ENCODE results near the gene PRND. TPM values are rescaled to one million over a fixed set of nuclear protein-coding genes. Genes with fewer than 3 reads are reported as not detected.
"Not testable (repeated sequence)": the region's sequence is repeated elsewhere in the genome, so short reads cannot be mapped to it uniquely, and the experiment has no call there.

PRND gene
- total and polyA plus RNA-seq, 2 donors, result 0.04 to 30.6 TPM

DNA sequence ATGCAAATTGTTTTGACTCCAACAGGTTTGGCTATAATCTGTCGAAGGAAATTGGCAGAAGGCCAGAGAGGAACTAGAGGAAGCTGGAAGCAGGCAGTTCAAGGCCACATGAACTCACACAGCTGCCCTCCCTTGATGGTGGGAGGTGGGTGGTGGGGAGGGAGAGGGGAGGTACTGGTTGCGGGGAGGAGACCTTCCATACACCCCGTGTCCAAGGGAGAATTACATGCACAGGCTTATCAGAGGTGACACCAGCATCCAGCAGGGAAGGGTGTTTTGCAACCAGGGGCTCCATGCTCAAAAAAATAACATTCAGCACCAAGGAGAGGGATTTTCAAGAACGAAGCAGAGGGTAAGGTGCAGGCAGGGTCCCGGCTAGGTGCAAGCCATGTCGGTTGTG, 9.1 kb downstream of the PRND start:
- no peak overlapping the region for H3K27ac ChIP-seq (ENCODE audit: low read depth)
- no peaks in the 10 kb centered on the region for H3K4me1 ChIP-seq (ENCODE audit: insufficient read depth)
- H3K36me3 ChIP-seq (ENCODE audit: insufficient read depth), result no peaks in the 10 kb centered on the region
- no peak overlapping the region for H3K4me3 ChIP-seq (ENCODE audit: low read depth, low read length)
- 16% methylated on average over 6 of the region's 6 CpGs for WGBS
- DNase-seq (ENCODE audit: extremely low spot score), result no peak

- 61% methylated on average over 3 of the region's 3 CpGs for WGBS
- Histone ChIP-seq H3K27ac (ENCODE audit: low read depth) (no peak overlapping the region), H3K4me1 (ENCODE audit: insufficient read depth) (no peaks in the 10 kb centered on the region), H3K36me3 (ENCODE audit: insufficient read depth) (no peaks in the 10 kb centered on the region), H3K4me3 (ENCODE audit: low read depth, low read length) (no peak overlapping the region)
- DNase-seq (ENCODE audit: extremely low spot score), result no peak
These were observed 15.2 kb downstream of the PRND start for GRCh38 chr20:4736875-4737274.

GRCh38 chr20:4737857-4738627, 16.3 kb downstream of the PRND start:
- H3K36me3 ChIP-seq (ENCODE audit: insufficient read depth), result no peaks in the 10 kb centered on the region
- no peak overlapping the region for H3K27ac ChIP-seq (ENCODE audit: low read depth)
- DNase-seq (ENCODE audit: extremely low spot score), result no peak
- 92% methylated on average over 8 of the region's 8 CpGs for WGBS
- H3K4me3 ChIP-seq (ENCODE audit: low read depth, low read length), result no peak overlapping the region
- H3K4me1 ChIP-seq (ENCODE audit: insufficient read depth), result no peaks in the 10 kb centered on the region

DNA sequence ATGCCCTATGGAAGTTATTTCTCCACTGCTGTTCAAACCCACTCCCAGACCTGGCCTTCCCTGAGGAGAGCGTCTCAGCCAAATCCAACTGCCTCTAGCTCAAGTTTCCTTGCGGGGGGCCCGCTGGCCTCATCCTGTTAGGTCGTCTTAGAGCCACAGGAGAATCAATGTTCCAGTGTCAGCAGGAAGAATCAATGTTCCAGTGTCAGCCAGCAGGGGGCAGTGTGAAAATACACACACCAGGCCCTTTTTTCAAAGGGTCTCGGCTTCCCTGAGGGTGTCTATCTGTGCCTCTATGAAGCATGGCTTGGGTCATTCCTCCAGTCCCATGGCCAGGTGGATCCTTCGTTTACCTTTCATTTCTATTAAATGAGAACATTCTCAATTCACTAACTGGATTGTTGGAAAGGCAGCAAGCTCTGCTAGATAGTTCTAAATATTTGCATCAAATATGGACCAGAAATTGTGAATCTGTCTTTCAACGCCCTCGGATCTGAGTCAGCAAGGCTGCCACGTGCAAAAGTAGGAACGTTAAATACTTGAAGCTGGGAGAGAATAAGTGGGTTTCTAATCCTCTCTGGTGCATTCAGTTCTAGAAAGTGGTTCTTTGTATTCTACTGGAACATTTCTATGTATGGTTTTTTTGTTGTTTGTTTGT, 19.2 kb downstream of the PRND start:
- WGBS, result 37% methylated on average over 10 of the region's 10 CpGs
- H3K4me1 ChIP-seq (ENCODE audit: insufficient read depth), result no peaks in the 10 kb centered on the region
- no peak for DNase-seq (ENCODE audit: extremely low spot score)

GRCh38 chr20:4748847-4749246, 27.1 kb downstream of the PRND start:
- no peak for DNase-seq (ENCODE audit: extremely low spot score)
- Histone ChIP-seq H3K27ac (ENCODE audit: low read depth) (no peak overlapping the region), H3K4me1 (ENCODE audit: insufficient read depth) (no peaks in the 10 kb centered on the region), H3K36me3 (ENCODE audit: insufficient read depth) (no peaks in the 10 kb centered on the region), H3K4me3 (ENCODE audit: low read depth, low read length) (no peak overlapping the region)
- 53% methylated on average over 6 of the region's 6 CpGs for WGBS

More for the DNA sequence above, 19.2 kb downstream of the PRND start:
- Histone ChIP-seq H3K36me3 (ENCODE audit: insufficient read depth) (no peaks in the 10 kb centered on the region), H3K27ac (ENCODE audit: low read depth) (no peak overlapping the region), H3K4me3 (ENCODE audit: low read depth, low read length) (no peak overlapping the region)

- no peak for DNase-seq (ENCODE audit: extremely low spot score)
- H3K27ac ChIP-seq (ENCODE audit: low read depth), result no peak overlapping the region
- WGBS, result 69% methylated on average over 4 of the region's 4 CpGs
- no peaks in the 10 kb centered on the region for H3K4me1 ChIP-seq (ENCODE audit: insufficient read depth)
- H3K36me3 ChIP-seq (ENCODE audit: insufficient read depth), result no peaks in the 10 kb centered on the region
- no peak overlapping the region for H3K4me3 ChIP-seq (ENCODE audit: low read depth, low read length)
These were observed 27.6 kb downstream of the PRND start for GRCh38 chr20:4749326-4749725.

DNA sequence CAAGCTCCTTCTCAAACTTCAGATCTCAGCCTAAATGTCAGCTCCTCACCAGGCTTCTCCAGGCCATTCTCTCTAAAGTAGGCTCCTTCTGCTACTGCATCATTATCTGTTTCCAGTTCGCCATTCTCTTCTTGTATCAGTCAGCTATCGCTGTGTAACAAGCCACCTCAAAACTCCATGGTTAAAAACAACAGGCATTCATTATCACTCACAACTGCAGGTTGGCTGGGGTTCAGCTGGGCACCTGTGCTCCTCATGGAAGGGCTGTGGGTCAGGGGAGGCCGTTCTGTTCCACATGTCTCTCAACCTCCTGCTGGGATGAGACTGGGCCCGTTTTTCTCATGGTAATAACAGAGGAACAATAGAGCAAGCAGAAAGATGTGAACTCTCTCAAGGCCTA, 28.7 kb downstream of the PRND start:
- Histone ChIP-seq H3K4me3 (ENCODE audit: low read depth, low read length) (no peak overlapping the region), H3K4me1 (ENCODE audit: insufficient read depth) (no peaks in the 10 kb centered on the region), H3K27ac (ENCODE audit: low read depth) (no peak overlapping the region), H3K36me3 (ENCODE audit: insufficient read depth) (no peaks in the 10 kb centered on the region)
- DNase-seq (ENCODE audit: extremely low spot score), result no peak
- WGBS, result 56% methylated on average over 4 of the region's 4 CpGs

DNA sequence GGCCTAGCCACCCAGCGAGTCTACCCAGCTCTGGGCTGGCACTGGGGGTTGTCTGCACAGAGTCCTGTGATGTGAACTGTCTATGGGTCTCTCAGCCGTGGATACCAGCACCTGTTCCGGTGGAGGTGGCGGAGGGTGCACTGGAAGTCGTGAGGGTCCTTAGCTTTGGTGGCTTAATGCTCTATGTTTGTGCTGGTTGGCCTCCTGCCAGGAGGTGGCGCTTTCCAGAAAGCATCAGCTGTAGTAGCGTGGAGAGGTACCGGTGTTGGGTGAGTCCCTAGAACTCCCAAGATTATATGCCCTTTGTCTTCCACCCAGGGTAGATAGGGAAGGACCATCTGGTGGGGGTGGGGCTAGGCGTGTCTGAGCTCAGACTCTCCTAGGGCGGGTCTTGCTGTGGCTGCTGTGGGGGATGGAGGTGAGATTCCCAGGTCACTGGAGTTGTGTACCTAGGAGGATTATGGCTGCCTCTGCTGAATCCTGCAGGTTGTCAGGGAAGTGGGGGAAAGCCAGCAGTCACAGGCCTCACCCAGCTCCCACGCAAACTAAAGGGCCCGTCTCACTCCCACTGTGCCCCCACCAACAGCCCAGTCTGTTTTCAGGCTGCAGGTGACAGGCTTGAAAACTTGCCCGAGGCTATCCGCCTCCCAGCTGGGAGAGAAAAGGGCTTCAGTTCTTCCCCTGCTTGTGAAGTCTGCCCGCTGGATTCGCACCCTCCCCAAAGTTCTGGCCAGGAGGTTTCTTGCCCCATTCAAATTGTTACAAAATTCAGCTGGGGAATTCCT, 37.6 kb downstream of the PRND start:
- not testable (repeated sequence) for H3K36me3 ChIP-seq (ENCODE audit: insufficient read depth); H3K4me1 ChIP-seq (ENCODE audit: insufficient read depth); H3K4me3 ChIP-seq (ENCODE audit: low read depth, low read length); DNase-seq (ENCODE audit: extremely low spot score); H3K27ac ChIP-seq (ENCODE audit: low read depth)
- WGBS, result 73% methylated on average over 16 of the region's 16 CpGs

DNA sequence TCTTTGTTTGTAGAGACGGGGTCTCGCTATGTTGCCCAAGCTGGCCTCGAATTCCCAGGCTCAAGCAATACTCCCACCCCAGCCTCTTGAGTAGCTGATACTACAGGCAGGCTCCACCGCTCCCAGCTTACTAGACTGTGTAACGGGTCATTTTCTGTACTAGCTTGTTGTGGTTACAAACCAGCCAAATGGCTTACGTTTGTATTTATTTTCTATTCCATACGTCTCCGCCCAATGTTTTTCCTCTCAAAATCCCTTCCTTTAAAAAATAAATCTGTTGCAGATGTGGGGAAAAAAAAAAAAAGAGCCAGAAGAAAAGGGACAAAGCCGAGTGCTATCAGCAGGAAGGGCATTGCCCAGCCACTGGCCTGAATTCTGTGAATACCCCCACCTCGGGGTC, 41.6 kb downstream of the PRND start:
- Histone ChIP-seq H3K27ac (ENCODE audit: low read depth) (no peak overlapping the region), H3K4me3 (ENCODE audit: low read depth, low read length) (no peak overlapping the region), H3K4me1 (ENCODE audit: insufficient read depth) (no peaks in the 10 kb centered on the region), H3K36me3 (ENCODE audit: insufficient read depth) (no peaks in the 10 kb centered on the region)
- DNase-seq (ENCODE audit: extremely low spot score), result no peak
- 73% methylated on average over 10 of the region's 10 CpGs for WGBS

DNA sequence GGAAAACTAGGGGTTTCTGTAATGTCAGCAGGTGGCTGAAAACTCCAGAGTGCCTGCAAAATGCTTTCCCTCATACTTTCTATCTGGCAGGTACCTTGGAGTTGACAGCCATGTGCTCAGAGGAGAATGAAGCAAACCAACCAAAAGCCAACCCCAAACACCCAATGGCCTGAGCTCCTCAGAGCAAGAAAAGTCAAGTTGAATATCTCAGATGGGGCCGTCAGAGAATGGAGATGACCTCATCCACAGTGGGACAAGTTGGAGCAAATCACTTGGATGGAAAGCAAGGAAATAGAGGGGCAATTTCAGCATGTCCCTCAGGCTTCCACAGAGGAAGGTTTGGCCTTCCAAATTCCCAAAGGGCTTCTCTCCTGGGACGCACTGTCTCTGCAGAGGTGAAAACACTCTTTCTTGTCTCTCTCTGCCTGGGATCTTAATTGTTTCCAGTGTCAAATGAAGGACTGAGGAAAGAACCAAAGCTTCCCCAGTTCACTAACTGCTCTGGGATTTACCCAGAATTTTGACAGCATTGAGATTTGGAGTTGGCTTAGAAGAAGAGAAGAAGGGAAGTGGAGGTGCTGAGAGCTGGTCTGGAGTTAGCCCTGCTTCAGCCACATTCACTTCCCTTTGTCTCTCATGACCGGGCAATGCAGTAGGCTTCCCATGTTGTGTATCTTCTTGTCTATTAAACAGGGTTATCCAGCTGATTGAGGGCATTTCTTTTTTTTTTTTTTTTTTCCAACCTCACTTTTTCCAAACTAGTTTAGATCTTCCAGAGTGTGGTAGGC, 42.2 kb downstream of the PRND start:
- WGBS, result 83% methylated on average over 3 of the region's 3 CpGs
- Histone ChIP-seq H3K27ac (ENCODE audit: low read depth) (no peak overlapping the region), H3K4me3 (ENCODE audit: low read depth, low read length) (no peak overlapping the region), H3K4me1 (ENCODE audit: insufficient read depth) (no peaks in the 10 kb centered on the region), H3K36me3 (ENCODE audit: insufficient read depth) (no peaks in the 10 kb centered on the region)
- no peak for DNase-seq (ENCODE audit: extremely low spot score)

DNA sequence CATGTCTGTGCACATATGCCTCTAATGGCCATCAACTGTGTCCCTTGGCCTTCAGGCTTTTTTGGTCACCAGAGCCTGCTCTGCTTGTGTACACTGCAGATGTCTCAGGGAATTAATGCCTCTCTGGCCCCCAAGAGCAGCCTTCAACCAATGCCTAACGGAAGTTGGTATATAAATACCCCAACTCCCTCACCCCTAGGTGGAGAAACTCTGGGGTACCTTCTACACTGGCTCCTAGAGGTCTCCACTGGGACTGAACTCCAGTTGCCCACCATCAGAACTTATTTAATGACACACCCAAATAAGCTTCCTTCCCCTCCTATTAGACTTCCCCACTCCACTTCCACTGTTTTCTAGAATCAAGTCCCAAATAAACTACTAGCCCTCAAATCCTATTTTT, 43.1 kb downstream of the PRND start:
- WGBS, result 36% methylated on average over 1 of the region's 1 CpG
- Histone ChIP-seq H3K36me3 (ENCODE audit: insufficient read depth) (no peaks in the 10 kb centered on the region), H3K4me1 (ENCODE audit: insufficient read depth) (no peaks in the 10 kb centered on the region), H3K27ac (ENCODE audit: low read depth) (no peak overlapping the region), H3K4me3 (ENCODE audit: low read depth, low read length) (no peak overlapping the region)
- DNase-seq (ENCODE audit: extremely low spot score), result no peak

GRCh38 chr20:4765681-4766080, 44.0 kb downstream of the PRND start:
- Histone ChIP-seq H3K27ac (ENCODE audit: low read depth) (no peak overlapping the region), H3K36me3 (ENCODE audit: insufficient read depth) (no peaks in the 10 kb centered on the region), H3K4me3 (ENCODE audit: low read depth, low read length) (no peak overlapping the region), H3K4me1 (ENCODE audit: insufficient read depth) (no peaks in the 10 kb centered on the region)
- over 99% methylated on average over 3 of the region's 3 CpGs for WGBS
- DNase-seq (ENCODE audit: extremely low spot score), result no peak

DNA sequence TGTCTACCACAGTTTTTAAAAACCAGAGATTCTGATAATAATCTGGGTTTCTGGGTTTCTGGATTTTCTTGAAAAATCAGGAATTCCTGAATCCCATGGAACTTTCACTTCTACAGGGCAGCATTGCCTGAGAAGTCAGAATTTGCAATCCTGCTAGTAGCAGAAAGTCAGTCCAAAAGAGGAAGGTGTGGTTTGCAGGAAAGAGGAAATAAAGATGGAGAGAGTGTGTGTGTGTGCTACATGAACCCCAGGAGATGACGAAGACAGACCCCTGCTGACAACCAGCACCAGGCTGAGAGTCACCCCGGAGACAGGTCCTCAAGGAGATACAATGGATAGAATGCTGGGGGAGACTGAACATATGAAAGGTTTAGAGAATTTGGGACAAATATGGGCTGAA, 44.9 kb downstream of the PRND start:
- WGBS, result 73% methylated on average over 2 of the region's 2 CpGs
- no peaks in the 10 kb centered on the region for H3K36me3 ChIP-seq (ENCODE audit: insufficient read depth)
- no peaks in the 10 kb centered on the region for H3K4me1 ChIP-seq (ENCODE audit: insufficient read depth)
- H3K4me3 ChIP-seq (ENCODE audit: low read depth, low read length), result no peak overlapping the region
- no peak for DNase-seq (ENCODE audit: extremely low spot score)
- H3K27ac ChIP-seq (ENCODE audit: low read depth), result no peak overlapping the region

All from urinary bladder (tissue), 4 donors.